ENCODE results near the gene ADGRG1. TPM values are rescaled to one million over a fixed set of nuclear protein-coding genes. Genes with fewer than 3 reads are reported as not detected.

Gene ADGRG1
- total RNA-seq, 1 donor from 2014 or later: 116 TPM

GRCh38 chr16:57689762-57690558 is 61.5 kb downstream of the ADGRG1 start:
- H3K27me3 Mint-ChIP-seq (ENCODE audit: unreplicated experiment): peaks cover 8% of the 10 kb centered on the region
- no peaks in the 10 kb centered on the region for H3K36me3 Mint-ChIP-seq (ENCODE audit: unreplicated experiment)
- H3K9me3 Mint-ChIP-seq (ENCODE audit: unreplicated experiment): peaks cover 5% of the 10 kb centered on the region
- peaks cover 7% of the 10 kb centered on the region for H3K4me1 Mint-ChIP-seq (ENCODE audit: low read depth, unreplicated experiment)
- peak overlapping the region; percentile 12 for H3K27ac Mint-ChIP-seq (ENCODE audit: unreplicated experiment)
- TF ChIP-seq CTCF (IDR thresholded peaks at IDR 0.05; ENCODE audit: partially characterized antibody, unreplicated experiment): no peak
- no peak overlapping the region for H3K4me3 Mint-ChIP-seq (ENCODE audit: unreplicated experiment)
- no peak for DNase-seq

GRCh38 chr16:57690782-57691471 is 62.5 kb downstream of the ADGRG1 start:
- peaks cover 7% of the 10 kb centered on the region for H3K4me1 Mint-ChIP-seq (ENCODE audit: low read depth, unreplicated experiment)
- no peak overlapping the region for H3K27ac Mint-ChIP-seq (ENCODE audit: unreplicated experiment)
- no peak overlapping the region for H3K4me3 Mint-ChIP-seq (ENCODE audit: unreplicated experiment)
- H3K9me3 Mint-ChIP-seq (ENCODE audit: unreplicated experiment): peaks cover 5% of the 10 kb centered on the region
- no peak for DNase-seq
- H3K36me3 Mint-ChIP-seq (ENCODE audit: unreplicated experiment): no peaks in the 10 kb centered on the region
- peaks cover 10% of the 10 kb centered on the region for H3K27me3 Mint-ChIP-seq (ENCODE audit: unreplicated experiment)
- TF ChIP-seq CTCF (IDR thresholded peaks at IDR 0.05; ENCODE audit: partially characterized antibody, unreplicated experiment): no peak

DNA sequence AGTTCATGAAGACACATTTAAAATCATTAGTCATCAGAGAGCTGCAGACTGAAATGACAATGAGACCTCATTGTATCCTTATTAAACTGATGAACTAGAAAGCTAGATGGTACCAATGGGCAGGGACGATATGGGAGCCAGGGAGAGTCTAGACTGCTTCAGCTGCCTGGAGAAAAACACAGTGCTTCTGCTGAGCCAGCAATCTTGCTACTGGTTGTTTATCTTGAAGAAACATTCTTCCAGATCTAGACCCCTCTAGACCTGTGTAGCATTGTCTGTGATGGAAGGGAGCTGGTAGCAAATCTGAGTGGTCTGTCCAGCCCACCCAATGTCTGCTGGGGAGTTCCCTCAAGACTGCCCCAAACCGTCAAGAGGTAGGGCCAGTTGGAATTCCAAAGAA is 64.2 kb downstream of the ADGRG1 start:
- Mint-ChIP-seq H3K36me3 (ENCODE audit: unreplicated experiment) (no peaks in the 10 kb centered on the region), H3K4me1 (ENCODE audit: low read depth, unreplicated experiment) (peaks cover 7% of the 10 kb centered on the region), H3K27ac (ENCODE audit: unreplicated experiment) (no peak overlapping the region), H3K9me3 (ENCODE audit: unreplicated experiment) (peaks cover 5% of the 10 kb centered on the region), H3K4me3 (ENCODE audit: unreplicated experiment) (no peak overlapping the region), H3K27me3 (ENCODE audit: unreplicated experiment) (peaks cover 7% of the 10 kb centered on the region)
- no peak for DNase-seq
- no peak for TF ChIP-seq CTCF (IDR thresholded peaks at IDR 0.05; ENCODE audit: partially characterized antibody, unreplicated experiment)

GRCh38 chr16:57693550-57693949 is 65.1 kb downstream of the ADGRG1 start:
- Mint-ChIP-seq H3K4me3 (ENCODE audit: unreplicated experiment) (no peak overlapping the region), H3K36me3 (ENCODE audit: unreplicated experiment) (no peaks in the 10 kb centered on the region), H3K9me3 (ENCODE audit: unreplicated experiment) (no peaks in the 10 kb centered on the region), H3K27ac (ENCODE audit: unreplicated experiment) (no peak overlapping the region), H3K4me1 (ENCODE audit: low read depth, unreplicated experiment) (peaks cover 7% of the 10 kb centered on the region), H3K27me3 (ENCODE audit: unreplicated experiment) (peaks cover 2% of the 10 kb centered on the region)
- no peak for TF ChIP-seq CTCF (IDR thresholded peaks at IDR 0.05; ENCODE audit: partially characterized antibody, unreplicated experiment)
- DNase-seq: no peak

- H3K27ac Mint-ChIP-seq (ENCODE audit: unreplicated experiment): no peak overlapping the region
- no peaks in the 10 kb centered on the region for H3K36me3 Mint-ChIP-seq (ENCODE audit: unreplicated experiment)
- H3K4me3 Mint-ChIP-seq (ENCODE audit: unreplicated experiment): peak overlapping the region; percentile 64
Measured at GRCh38 chr16:57694231-57694724, 65.8 kb downstream of the ADGRG1 start.

More at GRCh38 chr16:57694231-57694724, 65.8 kb downstream of the ADGRG1 start:
- no peak for DNase-seq
- Mint-ChIP-seq H3K4me1 (ENCODE audit: low read depth, unreplicated experiment) (peaks cover 5% of the 10 kb centered on the region), H3K27me3 (ENCODE audit: unreplicated experiment) (peaks cover 2% of the 10 kb centered on the region), H3K9me3 (ENCODE audit: unreplicated experiment) (no peaks in the 10 kb centered on the region)
- TF ChIP-seq CTCF (IDR thresholded peaks at IDR 0.05; ENCODE audit: partially characterized antibody, unreplicated experiment): no peak

Measured in glutamatergic neuron (in vitro differentiated cells).